Stimulated activated naive CD4-positive, alpha-beta T cell (primary cell): ENCODE results near the gene C10orf143.

Experiments
- DNase-seq, 6 experiments: peaks; one replicate each; lab custom pipeline; 2025; lab: John Stamatoyannopoulos, UW

C10orf143 gene

DNA sequence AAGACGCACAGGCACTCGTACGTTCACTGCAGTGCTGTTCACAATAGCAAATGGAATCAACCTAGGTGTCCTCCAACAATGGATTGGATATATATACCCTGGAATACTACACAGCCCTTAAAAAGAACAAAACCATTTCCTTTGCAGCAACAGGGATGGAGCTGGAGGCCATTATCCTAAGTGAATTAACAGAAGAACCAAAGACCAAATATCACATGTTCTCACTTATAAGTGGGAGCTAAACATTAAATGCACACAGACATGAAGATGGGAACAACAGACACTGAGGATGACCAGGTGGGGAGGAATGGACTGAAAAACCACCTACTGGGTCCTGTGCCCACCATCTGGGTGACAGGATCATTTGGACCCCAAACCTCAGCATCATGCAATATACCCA, 94.5 kb downstream of the C10orf143 start:
- DNase-seq = no peak

DNA sequence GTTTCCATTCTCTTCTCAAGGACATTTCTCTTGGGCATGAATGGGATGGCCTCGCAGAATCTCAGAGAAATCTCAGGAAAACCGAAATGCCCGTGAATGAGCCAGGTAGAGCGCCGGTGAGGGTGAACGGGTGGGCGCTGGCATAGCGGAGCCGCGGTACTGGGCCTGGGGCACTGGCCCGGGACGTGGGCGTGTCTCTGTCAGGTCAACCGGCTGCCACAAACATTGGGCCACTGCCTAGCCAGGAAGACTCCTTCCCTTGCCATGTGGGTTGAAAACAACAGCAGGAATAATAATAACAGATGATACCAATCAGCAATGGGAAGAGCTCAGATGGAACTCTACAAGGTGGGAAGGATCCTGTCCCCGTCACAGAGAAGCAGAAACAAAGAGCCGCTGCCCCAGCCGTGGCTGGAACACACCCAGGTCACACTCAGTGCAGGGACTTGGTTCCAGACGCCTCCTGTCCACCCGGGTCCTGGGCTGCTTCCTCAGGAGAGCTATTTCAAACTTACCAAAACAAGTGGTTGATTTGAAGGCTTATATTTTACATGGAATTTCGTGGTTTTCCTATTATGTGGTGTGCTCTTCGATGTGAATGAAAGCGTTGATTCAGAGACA, 95.4 kb downstream of the C10orf143 start:
- no peak for DNase-seq

DNA sequence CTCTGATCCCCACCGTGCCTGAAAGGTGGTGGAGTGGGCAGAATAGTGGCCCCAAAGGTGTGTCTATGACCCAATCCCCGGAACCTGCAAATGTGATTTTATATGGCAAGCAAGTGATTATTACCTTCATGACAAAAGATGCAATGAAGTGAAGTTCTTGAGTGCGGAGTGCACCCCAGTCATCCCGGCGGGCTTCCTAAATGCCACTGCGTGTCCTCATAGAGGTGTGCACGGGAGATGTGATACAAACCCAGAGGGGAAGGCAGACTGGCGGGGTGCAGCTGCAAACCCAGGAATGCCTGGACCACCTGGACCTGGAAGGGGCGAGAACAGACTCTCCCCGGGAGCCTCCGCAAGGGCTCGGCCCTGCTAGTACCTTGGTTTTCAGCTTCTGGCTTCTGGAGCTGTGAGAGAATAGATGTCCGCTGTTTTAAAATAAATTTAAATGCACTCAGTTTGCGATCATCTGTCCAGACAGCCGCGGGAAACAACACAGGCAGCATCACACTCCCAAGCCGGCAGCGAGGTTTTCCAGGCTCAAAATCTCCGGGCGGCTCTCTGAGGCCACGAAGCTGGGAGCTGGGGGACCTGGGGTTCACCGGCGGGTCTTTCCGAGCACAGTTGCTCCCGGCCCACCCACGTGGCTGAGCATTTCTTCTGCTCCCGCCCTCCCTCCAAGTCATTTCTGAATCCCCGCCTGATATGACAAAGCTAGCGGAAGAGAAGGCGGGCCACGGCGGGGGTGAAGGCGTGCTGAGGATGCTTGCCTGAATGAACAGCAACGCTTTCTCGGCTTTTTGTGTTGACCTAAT, 96.2 kb downstream of the C10orf143 start:
- no peak for DNase-seq
